Heart right ventricle (tissue), 16 donors: Measurements from ENCODE around the gene CNOT4. TPM values are rescaled to one million over a fixed set of nuclear protein-coding genes. Genes with fewer than 3 reads are reported as not detected.

Source experiments
- ATAC-seq, 8 donors: fragments of 200-7000 bp; cut with Tn5 transposase; one replicate each; pipeline ENCODE4 v1.9.1; 2020; ENCODE audit warnings: mild to moderate bottlenecking in 8 of 8, moderate library complexity in 8 of 8, moderate number of reproducible peaks in 1 of 8
- DNase-seq, 2 donors: peaks; one replicate each; pipeline ENCODE4 v3.0.0-alpha.2; 2020
- H3K27ac ChIP-seq, 10 donors: fragments of 200-600 bp; sonication (generic) in 2 of 10; one replicate each; pipeline versions ENCODE4 v1.5.0 to v1.8.0; 2020 to 2022; ENCODE audit warnings: mild to moderate bottlenecking in 3 of 10
- H3K27me3 ChIP-seq, 7 donors: fragments of 200-600 bp; one replicate each; pipeline ENCODE4 v1.8.0; 2021 to 2022; ENCODE audit warnings: mild to moderate bottlenecking in 2 of 7
- H3K36me3 ChIP-seq, 9 donors: fragments of 200-600 bp; sonication (generic) in 1 of 9; one replicate each; pipeline versions ENCODE4 v1.5.0 to v1.8.0; 2020 to 2022; ENCODE audit warnings: mild to moderate bottlenecking in 2 of 9
- H3K4me1 ChIP-seq, 9 donors: fragments of 200-600 bp; sonication (generic) in 1 of 9; one replicate each; pipeline versions ENCODE4 v1.5.0 to v1.8.0; 2020 to 2022; ENCODE audit warnings: mild to moderate bottlenecking in 4 of 9
- H3K4me3 ChIP-seq, 10 donors: fragments of 200-600 bp; sonication (generic) in 2 of 10; one replicate each; pipeline versions ENCODE4 v1.5.0 to v1.8.0; 2020 to 2022; ENCODE audit warnings: mild to moderate bottlenecking in 7 of 10, moderate library complexity in 2 of 10
- H3K9me3 ChIP-seq, 11 donors: fragments of 200-600 bp in 10 of 11; sonication (generic) in 2 of 11; one replicate each; pipeline versions ENCODE4 v1.5.0 to v1.8.0; 2013 to 2022; ENCODE audit warnings: mild to moderate bottlenecking in 2 of 11, control low read depth in 1 of 11, moderate library complexity in 1 of 11
- WGBS, 2 donors: extraction: QIAGEN DNeasy Blood & Tissue Kit; methylation state at CpG; one replicate each; pipeline ENCODE4 v1.1.7; 2013; ENCODE audit warnings: inconsistent platforms in 1 of 2; 5-methylcytosine and 5-hydroxymethylcytosine counted together
- intact Hi-C, 10 donors: fragments of 100-400 bp; cut with DNase I; formaldehyde crosslinking; loops; one replicate each; pipeline versions ENCODE4 v1.11.1 to v1.14.2; 2022
- polyA plus RNA-seq, 2 donors: library from polyadenylated mRNA; stranded (reverse); fragments of 200-250 nt; gene quantifications; one replicate each; pipeline ENCODE4 v1.2.3, GENCODE V29; 2013
- total RNA-seq, 10 donors: library from RNA; stranded (reverse); fragmentation: NEBNext Ultra II Directional in 3 of 10; extraction: Animal tissue kit (Norgen Biotek cat#: 25700) in 3 of 10; gene quantifications; one replicate each; pipeline versions ENCODE4 v1.2.1 to v1.2.4, GENCODE V29; 2021 to 2023
- TF ChIP-seq, protein P1 (sequence below), 9 donors: fragments of 200-600 bp; sonication (generic) in 2 of 9; IDR thresholded peaks; one replicate each; pipeline versions ENCODE4 v1.5.0 to v1.8.0; 2021 to 2022; ENCODE audit warnings: antibody characterized with exemption in 9 of 9, mild to moderate bottlenecking in 5 of 9, moderate library complexity in 1 of 9
- donor health status: Arrhythmogenic right ventricular cardiomyopathy.
- donor health status: ischemic (EF 13 %, LVEDD 7.1; RV severe dilation, severe dysfunction).
- donor health status: healthy with polysubstance abuse.
- donor health status: DM: no; HTN: yes; CAD: no.
- donor health status: DM: no; HTN: no; CAD: no.
- donor health status: ischemic (EF 25% LVEDD 6.9; RV normal size, moderate dysfunction).
- donor health status: ischemic (EF 25% LVEDD 5.7; RV mildly dilated, moderate dysfunction).
- donor health status: healthy.
- donor health status: DM: yes; HTN: yes; CAD: no.
- donor health status: Ischemic cardiomyopathy.
- donor health status: ischemic (EF 35%, LVEDD 5.7; RV mildly dilated, moderate dysfunction).
- donor health status: nonischemic (EF 11% LVEDD 7.7; RV severe dilation, severe dysfunction).
- donor health status: DM: yes; HTN: yes; CAD: no.
- donor health status: PGD.
- donor health status: ischemic (EF 29% LVEDD 5.4; RV normal size, mild dysfunction).
- donor health status: nonischemic (EF 23%, LVEDD 6.1; RV moderate dilation, normal function).

CNOT4 gene
- total and polyA plus RNA-seq, 12 donors = 5.2 to 31.7 (median 27.0) TPM

DNA sequence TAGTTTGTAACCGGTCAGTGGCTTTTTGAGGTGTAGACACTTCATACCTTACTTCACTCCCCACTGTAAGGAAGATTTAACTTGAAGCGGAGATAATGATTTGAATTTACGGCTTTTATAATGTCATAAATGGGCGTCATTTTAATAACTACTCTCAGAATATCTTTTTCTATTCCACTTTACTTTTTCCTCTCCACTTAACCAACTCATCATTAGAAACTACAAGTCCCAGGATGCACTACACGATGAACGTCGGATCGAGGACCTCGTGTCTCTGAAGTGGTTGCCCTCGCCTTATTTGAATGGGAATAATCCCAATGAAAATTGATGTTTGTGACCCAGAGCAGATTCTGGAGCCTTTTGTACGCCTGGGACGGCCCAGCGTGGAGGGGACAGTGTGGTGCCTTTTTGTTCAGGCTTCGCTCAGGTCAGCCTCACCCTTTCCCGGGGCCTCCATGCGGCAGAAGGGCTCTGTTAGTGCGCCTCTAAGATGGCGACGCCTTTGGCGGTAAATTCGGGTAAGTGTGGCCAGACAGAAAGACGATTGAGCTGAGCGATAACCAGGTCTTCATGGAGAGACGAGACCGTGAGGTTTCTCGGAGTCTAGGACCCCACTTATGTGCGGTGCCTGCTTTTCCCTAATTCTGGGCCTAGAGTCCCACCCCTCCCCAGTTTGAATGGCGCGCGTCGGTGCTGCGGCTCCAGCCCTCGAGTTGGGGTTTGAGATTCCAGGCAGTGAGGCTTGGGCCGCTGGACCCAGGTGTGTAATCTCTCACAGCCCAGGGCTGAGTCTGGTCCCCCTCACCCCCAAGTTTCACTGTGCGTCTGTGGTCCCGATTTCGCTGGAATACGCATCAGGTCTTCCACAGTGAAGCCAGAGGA lies 47.8 kb upstream of the CNOT4 start, which contains the start of gene NUP205:
NUP205 (plus strand) TSS at position 463 of the 882 bp plus-strand sequence; CDS start at position 491, 28 bp downstream.
- Histone ChIP-seq H3K4me1 (peaks cover 0 to 31% (median 14%) of the 10 kb centered on the region in 9 donors), H3K36me3 (no peaks in the 10 kb centered on the region), H3K27me3 (no peaks in the 10 kb centered on the region), H3K9me3 (no peaks in the 10 kb centered on the region), H3K27ac (peak within 1 kb of the TSS; percentile 92 to 98 (median 94)), H3K4me3 (peak within 1 kb of the TSS; percentile 68 to 89 (median 82))
- intact Hi-C loops = loop anchor here (1.0 to 10.0 kb wide), 7 partner anchors 45 to 277 kb away; partner anchors contain the start of gene CNOT4 (in 9 of the 10)
- peak; percentile 69 to 74 for DNase-seq
- peak; percentile 92 to 97 (median 96) for ATAC-seq
- TF ChIP-seq, protein P1, sequence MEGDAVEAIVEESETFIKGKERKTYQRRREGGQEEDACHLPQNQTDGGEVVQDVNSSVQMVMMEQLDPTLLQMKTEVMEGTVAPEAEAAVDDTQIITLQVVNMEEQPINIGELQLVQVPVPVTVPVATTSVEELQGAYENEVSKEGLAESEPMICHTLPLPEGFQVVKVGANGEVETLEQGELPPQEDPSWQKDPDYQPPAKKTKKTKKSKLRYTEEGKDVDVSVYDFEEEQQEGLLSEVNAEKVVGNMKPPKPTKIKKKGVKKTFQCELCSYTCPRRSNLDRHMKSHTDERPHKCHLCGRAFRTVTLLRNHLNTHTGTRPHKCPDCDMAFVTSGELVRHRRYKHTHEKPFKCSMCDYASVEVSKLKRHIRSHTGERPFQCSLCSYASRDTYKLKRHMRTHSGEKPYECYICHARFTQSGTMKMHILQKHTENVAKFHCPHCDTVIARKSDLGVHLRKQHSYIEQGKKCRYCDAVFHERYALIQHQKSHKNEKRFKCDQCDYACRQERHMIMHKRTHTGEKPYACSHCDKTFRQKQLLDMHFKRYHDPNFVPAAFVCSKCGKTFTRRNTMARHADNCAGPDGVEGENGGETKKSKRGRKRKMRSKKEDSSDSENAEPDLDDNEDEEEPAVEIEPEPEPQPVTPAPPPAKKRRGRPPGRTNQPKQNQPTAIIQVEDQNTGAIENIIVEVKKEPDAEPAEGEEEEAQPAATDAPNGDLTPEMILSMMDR (IDR thresholded peaks at IDR 0.05) = peak in 3 of 9 donors; percentile 8 to 20 (median 19)
- 3 to 4% methylated on average over 38 of the region's 38 CpGs for WGBS, 2 donors

DNA sequence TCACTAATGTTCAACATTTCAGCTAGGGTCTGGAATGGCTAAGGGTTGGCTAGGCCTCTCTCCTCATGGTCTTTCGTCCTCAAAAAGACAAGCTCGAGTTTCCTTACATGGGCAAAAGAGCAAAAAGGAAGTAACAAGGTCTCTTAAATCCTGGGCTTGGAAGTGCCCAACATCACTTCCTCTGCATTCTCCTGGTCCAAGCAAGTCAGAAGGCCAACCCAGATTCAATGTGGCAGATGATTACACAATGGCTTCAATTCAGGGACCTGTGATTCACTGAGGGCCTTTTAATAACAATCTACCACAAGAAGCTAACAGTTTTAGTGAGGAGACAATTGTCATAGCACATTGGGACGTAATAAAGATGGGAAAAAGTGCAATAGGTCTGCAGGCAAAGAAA lies 43.4 kb upstream of the CNOT4 start:
- H3K27me3 ChIP-seq = peaks cover 0 to 3% (median 0%) of the 10 kb centered on the region in 7 donors
- intact Hi-C loops = loop anchor here in 1 of 10 donors (10.0 kb wide), 1 partner anchor 269 kb away; no protein-coding TSS in a partner anchor
- H3K9me3 ChIP-seq = no peaks in the 10 kb centered on the region
- ATAC-seq (no peak), DNase-seq (no peak)
- no peak overlapping the region for H3K27ac ChIP-seq
- TF ChIP-seq, protein P1 (IDR thresholded peaks at IDR 0.05) = no peak
- peaks cover 0 to 5% (median 0%) of the 10 kb centered on the region in 9 donors for H3K4me1 ChIP-seq
- H3K4me3 ChIP-seq = no peak overlapping the region
- WGBS, 2 donors = 82 to 86% methylated on average over 3 of the region's 3 CpGs
- no peaks in the 10 kb centered on the region for H3K36me3 ChIP-seq

DNA sequence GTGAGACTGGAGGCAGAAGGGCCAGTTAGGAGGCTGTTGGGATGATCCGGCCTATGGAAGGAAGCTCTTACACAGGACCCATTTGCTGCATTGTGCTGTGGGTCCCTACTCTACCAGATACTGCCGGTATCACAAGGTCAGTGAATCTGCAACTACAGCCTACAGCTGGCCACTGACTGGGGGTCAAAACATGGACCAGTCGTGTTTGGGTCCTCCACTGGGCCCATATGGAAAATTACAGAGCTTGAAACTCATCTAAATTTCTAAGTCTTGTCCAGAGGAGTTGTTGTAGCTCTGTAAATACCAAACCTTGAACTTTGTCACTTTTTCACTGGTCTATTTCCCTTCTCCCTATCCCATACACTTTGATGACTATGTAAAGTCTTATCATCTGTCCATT lies 42.2 kb upstream of the CNOT4 start:
- H3K36me3 ChIP-seq = no peaks in the 10 kb centered on the region
- DNase-seq (no peak), ATAC-seq (no peak)
- no peaks in the 10 kb centered on the region for H3K9me3 ChIP-seq
- H3K27me3 ChIP-seq = peaks cover 0 to 3% (median 0%) of the 10 kb centered on the region in 7 donors
- WGBS, 2 donors = 49 to 60% methylated on average over 3 of the region's 3 CpGs
- TF ChIP-seq, protein P1 (IDR thresholded peaks at IDR 0.05) = no peak
- no peak overlapping the region for H3K27ac ChIP-seq
- H3K4me3 ChIP-seq = no peak overlapping the region
- intact Hi-C loops = loop anchor here in 1 of 10 donors (10.0 kb wide), 1 partner anchor 267 kb away; no protein-coding TSS in a partner anchor
- H3K4me1 ChIP-seq = no peaks in the 10 kb centered on the region

DNA sequence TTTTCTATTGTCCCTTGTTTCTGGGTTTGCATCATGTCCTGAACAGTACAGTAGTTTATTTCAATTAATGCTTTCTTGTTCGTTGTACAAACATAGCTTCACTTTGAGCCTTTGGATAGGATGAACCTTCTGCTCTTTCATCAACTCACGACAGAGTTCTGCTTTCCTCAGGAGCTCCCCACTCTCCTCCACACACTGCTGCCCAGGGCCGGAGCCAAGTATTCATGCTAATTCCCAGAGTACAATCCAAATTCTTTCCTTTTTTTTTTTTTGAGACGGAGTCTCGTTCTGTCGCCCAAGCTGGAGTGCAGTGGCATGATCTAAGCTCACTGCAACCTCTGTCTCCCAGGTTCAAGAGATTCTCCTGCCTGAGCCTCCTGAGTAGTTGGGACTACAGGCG lies 40.3 kb upstream of the CNOT4 start:
- Histone ChIP-seq H3K27ac (no peak overlapping the region), H3K4me3 (no peak overlapping the region), H3K36me3 (no peaks in the 10 kb centered on the region), H3K9me3 (no peaks in the 10 kb centered on the region), H3K27me3 (peaks cover 0 to 3% (median 0%) of the 10 kb centered on the region in 7 donors), H3K4me1 (no peaks in the 10 kb centered on the region)
- intact Hi-C loops = loop anchor here in 1 of 10 donors (10.0 kb wide), 1 partner anchor 265 kb away; no protein-coding TSS in a partner anchor
- 67 to 74% methylated on average over 7 of the region's 7 CpGs for WGBS, 2 donors
- ATAC-seq = no peak
- DNase-seq = no peak
- TF ChIP-seq, protein P1 (IDR thresholded peaks at IDR 0.05) = no peak
